ENCODE results near the gene POLR2I.

DNA sequence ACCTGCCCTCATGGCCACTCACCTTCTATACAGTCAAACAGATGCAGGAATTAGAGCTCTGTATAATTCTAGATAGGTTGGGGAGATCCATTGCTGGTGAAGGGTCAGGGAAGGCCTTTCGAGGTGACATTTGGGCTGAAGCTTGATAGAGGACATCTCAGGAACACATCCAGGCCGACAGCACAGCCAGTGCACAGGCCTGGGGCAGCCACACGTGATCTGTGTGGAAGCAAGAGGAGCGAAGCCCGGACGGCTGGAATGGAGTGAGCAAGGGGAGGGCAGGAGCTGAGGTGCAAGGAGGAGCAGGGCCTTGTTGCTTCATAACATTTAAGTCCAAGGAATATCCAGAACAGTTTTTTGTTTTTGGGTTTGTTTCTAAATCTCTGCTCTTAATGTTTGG, 8.2 kb downstream of the POLR2I start:
- no peak for TF ChIP-seq CTCF (conservative IDR thresholded peaks at IDR 0.05)
- TF ChIP-seq EZH2 (IDR thresholded peaks at IDR 0.05; ENCODE audit: low read depth), result no peak
